IPS DF 4.7 (cell line): ENCODE data around the gene GRIN1.

Experiments
- DNase-seq: peaks from one replicate; pipeline ENCODE4 v3.0.0-alpha.2; 2013; ENCODE audit warnings: low spot score; ENCODE audit errors: extremely low read depth

Gene GRIN1

GRCh38 chr9:137164370-137165249, 25.7 kb downstream of the GRIN1 start:
- DNase-seq, result no peak

DNA sequence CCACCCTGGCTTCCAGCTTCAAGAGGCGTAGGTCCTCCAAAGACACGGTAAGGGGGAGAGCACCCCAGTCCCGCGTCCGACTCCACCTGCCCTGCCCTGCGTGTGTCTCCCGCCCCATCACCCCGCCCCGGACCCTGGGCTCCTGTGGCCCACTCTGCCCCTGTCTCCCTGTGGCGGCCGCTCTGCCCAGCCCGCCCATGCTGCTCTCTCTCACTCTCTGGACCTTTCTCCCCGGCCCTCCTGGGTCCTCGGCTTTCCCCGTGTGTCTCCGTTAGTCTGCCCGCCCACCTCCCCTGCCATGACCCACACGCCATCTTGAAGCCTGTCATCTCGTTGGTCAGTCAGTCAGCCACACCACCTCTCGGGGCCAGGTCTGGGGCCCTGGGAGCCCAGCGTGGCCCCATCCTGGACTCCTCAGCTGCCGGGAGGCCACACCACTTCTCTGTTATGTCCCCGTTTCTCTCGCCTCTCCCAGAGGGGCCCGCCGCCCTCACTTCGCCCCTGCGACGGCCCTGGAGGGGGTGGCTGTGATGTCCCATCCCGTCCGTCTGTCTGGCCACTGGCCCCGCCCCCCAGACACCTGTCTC, 26.4 kb downstream of the GRIN1 start:
- no peak for DNase-seq

DNA sequence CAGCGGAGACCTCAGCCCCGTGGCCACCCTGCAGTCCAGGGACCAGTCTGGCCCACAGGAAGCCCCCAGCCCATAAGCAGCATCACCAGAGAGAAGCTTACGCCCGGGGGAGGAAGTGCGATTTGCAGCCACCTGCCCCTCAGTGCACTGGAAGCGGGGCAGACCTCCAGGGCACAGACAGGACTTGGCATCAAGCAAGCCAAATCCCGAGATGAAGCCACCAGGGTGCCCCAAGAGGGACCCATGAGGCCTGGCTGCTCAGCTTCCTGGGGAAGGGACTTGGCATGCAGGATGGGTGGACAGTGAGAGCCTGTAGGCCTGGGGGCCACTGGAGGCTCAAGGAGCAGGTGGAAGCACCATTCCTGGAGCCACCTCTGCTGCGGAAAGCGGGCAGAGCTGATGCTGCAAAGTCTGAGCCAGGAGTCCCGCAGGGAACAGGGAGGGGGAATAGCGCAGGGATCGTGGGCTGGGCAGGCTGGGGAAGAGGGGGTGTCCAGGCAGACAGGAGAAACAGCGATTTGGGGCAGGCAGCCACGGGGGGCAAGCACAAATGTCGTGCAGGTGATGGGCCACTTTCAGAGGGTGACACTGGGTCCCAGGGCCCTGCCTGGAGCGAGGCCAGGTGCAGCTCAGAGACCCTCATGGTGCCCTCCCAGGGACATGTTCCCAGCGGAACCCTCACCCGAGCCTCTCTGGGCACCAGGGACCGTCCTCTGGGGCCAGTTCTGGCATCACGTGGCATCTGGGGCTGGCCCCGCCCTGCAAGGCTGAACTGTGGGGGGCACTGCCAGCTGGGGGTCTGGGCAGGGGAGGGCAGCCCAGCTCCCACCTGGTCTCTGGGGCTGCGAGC, 27.7 kb downstream of the GRIN1 start:
- no peak for DNase-seq

DNA sequence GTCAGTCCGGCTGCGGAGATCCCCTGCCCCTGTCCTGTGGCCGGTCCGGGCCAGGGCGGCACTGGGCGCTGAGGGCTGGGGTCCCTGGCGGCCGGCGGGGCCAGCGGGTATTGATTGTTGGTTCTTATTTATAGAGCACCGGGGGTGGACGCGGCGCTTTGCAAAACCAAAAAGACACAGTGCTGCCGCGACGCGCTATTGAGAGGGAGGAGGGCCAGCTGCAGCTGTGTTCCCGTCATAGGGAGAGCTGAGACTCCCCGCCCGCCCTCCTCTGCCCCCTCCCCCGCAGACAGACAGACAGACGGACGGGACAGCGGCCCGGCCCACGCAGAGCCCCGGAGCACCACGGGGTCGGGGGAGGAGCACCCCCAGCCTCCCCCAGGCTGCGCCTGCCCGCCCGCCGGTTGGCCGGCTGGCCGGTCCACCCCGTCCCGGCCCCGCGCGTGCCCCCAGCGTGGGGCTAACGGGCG, 28.4 kb downstream of the GRIN1 start:
- no peak for DNase-seq

GRCh38 chr9:137167747-137168572, 29.0 kb downstream of the GRIN1 start:
- no peak for DNase-seq

DNA sequence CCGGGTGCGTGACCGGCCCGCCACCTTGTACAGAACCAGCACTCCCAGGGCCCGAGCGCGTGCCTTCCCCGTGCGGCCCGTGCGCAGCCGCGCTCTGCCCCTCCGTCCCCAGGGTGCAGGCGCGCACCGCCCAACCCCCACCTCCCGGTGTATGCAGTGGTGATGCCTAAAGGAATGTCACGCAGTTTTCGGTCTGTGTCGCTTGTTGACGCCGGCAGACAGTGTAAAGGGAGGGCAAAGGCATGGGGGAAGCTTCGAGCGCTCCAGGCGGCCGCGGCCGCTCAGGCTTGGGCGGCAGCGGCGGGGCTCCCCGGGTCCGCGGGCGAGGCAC, 29.6 kb downstream of the GRIN1 start:
- no peak for DNase-seq

- no peak for DNase-seq
Observed at GRCh38 chr9:137168904-137169856, 30.2 kb downstream of the GRIN1 start.

DNA sequence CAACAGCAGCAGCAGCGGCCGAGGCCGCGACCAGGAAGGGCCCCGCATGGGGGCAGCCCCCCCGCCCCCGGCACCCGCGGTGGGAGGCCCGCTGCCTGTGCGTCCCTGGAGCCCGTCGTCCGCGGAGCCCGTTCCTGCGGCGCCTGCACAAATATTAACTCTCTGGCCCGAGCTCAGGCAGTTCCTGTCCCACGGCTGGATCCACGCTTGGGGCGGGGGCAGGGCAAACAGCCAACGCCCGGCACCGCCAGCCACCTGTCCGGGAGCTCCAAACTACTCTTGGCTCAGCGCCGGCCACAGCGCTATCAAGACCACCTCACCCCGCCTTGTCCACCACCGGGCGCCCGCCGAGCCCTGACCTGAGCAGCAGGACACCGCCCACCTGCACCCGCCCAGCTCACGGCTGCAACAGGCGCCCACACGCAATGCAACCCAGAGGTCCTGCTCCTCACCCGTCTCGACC, 31.0 kb downstream of the GRIN1 start, which contains the start of gene LRRC26:
LRRC26 (minus strand) TSS at position 156 of the 463 bp plus-strand sequence; CDS start at position 48, 108 bp downstream.
- DNase-seq, result no peak

DNA sequence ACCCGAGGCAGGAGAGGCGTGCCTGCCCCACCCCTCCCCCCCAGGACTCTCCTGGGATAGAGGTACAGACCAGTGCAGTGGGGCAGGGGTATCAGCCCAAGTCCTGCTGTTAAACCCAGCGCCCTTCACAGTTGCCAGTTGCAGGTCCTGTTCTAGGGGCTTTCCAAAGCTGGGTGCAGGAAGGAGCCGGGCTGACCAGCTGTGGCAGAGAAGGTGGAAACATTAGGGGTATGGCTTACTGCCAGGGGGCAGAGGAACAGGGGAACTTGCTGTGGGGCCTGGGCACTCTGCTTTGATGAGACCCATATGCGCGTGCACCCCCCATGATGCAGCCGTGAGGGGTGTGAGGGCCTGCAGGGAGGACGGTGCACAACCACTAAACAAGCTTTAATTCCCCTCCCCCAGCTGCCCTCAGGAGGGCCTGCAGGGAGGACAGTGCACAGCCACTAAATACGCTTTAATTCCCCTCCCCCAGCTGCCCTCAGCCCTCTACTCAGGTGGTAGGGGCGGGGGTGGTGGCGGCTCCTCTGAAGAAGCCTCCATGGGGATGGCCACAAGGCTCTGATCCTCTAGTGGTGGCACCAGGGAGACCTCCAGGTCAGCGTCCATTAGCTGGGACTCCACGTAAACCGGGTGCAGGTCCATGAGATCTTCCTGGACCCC, 31.7 kb downstream of the GRIN1 start:
- DNase-seq, result no peak

GRCh38 chr9:137171149-137171900, 32.4 kb downstream of the GRIN1 start:
- no peak for DNase-seq

- DNase-seq, result no peak
Observed at GRCh38 chr9:137172901-137173795, 34.2 kb downstream of the GRIN1 start.

- DNase-seq, result no peak
Observed at GRCh38 chr9:137173796-137174664, 35.1 kb downstream of the GRIN1 start.

DNA sequence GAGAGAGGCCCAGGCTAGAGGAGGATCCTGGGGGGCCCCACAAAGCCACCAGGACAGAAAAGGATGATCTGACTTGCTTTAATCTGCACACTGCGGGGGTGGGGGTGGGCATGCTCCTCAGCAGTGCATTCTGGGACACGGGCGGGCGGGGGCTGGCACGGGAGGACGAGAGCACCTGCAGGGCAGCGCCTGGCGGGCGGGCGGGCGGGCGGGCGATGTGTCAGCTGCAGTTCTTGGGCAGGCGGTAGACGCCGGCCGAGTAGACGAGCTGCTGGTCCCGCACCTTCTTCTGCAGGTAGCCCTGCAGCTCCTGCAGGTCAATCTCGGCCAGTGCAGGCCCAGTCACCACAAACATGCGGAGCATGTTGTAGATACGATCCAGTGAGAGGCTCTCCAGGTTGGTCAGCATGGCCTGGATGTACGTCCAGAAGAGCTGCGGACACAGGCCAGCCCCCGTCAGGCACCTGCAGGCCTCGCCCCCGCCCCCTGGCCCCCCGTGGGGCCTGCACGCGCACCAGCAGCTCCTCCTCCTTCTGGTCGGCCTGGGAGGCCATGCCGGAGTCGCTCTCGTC, 35.9 kb downstream of the GRIN1 start:
- DNase-seq, result no peak

DNA sequence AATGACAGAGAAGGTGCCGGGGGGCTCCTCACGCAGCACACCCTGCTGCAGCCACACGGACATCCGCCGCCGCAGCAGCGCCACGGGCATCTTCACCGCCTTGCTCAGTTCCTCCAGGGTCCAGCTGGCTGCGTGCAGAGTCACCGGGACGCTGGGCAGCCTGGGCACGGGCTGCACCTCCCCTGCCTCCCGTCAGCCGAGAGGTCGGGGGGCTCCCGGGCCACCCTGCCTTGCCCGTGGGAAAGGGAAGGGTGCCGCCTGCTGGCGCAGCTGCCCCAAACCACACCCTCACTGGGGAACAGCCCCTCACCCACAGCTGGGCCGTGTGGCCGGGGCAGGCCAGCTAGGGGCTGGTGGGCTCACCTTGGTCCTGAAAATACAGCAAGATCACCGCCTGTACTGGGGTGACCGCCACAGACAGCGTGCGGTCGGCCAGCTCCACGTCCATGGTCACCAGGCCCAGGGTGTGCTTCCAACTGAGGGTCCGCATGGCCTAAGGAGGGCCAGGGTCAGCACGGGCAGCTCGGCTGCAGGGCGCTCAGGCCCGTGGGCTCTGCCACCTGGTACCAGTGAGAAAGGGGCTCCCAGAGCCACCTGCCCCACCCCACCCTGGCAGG, 36.5 kb downstream of the GRIN1 start:
- DNase-seq, result no peak

GRCh38 chr9:137176302-137177182, 37.6 kb downstream of the GRIN1 start:
- no peak for DNase-seq
